Measurements from ENCODE around the gene TBXT.

TBXT gene

DNA sequence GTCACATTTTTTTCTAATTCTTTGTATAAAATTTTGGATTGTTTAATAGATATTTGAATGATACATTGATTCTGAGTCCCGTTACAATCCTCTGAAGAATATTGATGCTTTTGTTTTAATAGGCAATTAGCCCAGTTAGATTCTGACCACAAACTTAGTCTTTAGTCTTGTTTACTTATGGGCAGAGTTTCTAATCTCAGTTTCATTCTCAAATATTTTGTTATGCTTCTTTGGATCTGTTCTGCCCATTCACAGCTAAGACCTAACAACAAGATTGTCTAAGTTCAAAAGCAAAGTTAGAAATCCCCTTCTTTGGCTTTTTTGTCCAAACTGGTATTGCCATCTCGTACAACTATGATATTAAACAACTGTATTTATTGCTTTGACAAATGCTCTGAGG lies 58.0 kb downstream of the TBXT start:
- no peak for DNase-seq
